ENCODE data around the gene POLR3K. TPM values are rescaled to one million over a fixed set of nuclear protein-coding genes. Genes with fewer than 3 reads are reported as not detected.

POLR3K gene
- polyA plus RNA-seq, 1 of the 3 experiments (the other 2 are of a cell fraction) = 54.5 TPM

DNA sequence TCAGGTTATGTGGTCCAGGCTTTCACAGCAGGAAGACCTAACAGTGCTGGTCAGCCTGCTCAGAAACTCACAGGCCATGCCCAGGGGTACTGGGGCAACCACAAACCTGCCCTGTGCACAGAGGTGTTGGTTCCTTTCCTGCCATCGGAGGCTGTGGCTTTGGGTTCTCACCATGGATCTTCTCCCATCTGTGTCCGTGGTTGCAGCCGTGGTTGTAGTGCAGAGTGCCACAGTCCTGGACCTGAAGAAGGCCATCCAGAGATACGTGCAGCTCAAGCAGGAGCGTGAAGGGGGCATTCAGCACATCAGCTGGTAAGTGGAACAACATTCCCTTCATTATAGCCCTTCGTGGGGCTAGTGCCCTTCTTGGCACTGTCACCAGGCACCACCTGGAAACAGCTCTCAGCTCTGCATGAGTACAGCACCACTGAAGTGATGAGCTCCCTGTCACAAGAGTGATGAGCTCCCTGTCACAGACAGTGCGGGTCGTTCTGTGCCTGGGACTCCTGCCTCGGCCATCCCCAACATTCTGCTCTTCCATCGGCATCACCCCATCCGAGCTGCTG is 2.2 kb upstream of the POLR3K start:
- Histone ChIP-seq H3K9me3 (no peaks in the 10 kb centered on the region), H3K4me1 (ENCODE audit: control insufficient read depth in 1 of 2, insufficient read depth in 2 of 2, low read depth in 1 of 2, low read length in 1 of 2) (peaks cover 3 to 9% of the 10 kb centered on the region in 2 experiments; a peak in 1 of 4 replicates), H3K27me3 (ENCODE audit: insufficient read depth) (no peaks in the 10 kb centered on the region), H3K4me3 (ENCODE audit: low read depth in 2 of 2, low read length in 1 of 2) (no peak overlapping the region), H3F3A (replicated peaks; ENCODE audit: insufficient read depth) (peaks cover 8% of the 10 kb centered on the region), H3K9me2 (no peaks in the 10 kb centered on the region), H2AFZ (ENCODE audit: low read depth) (no peak overlapping the region), H3K79me2 (ENCODE audit: insufficient read depth) (peaks cover 33% of the 10 kb centered on the region), H3K9ac (no peak overlapping the region), H3K27ac (ENCODE audit: low read depth in 2 of 2, low read length in 1 of 2) (no peak overlapping the region), H4K20me1 (ENCODE audit: insufficient read depth) (no peaks in the 10 kb centered on the region), H3K4me2 (no peak overlapping the region), H3K36me3 (replicated peaks in 1 of 2; ENCODE audit: control insufficient read depth in 1 of 2, insufficient read depth in 2 of 2, low read length in 1 of 2) (peaks cover 8 to 53% of the 10 kb centered on the region in 2 experiments)
- no peak for TF ChIP-seq NFIC (IDR thresholded peaks at IDR 0.05; ENCODE audit: borderline replicate concordance)
- no peak for TF ChIP-seq MAX (IDR thresholded peaks at IDR 0.05; ENCODE audit: low read depth)
- TF ChIP-seq RXRA (IDR thresholded peaks at IDR 0.05; ENCODE audit: borderline replicate concordance, low read depth) = no peak
- no peak for TF ChIP-seq MXI1 (IDR thresholded peaks at IDR 0.05; ENCODE audit: low read depth, low read length)
- no peak for TF ChIP-seq TCF12 (IDR thresholded peaks at IDR 0.05)
- TF ChIP-seq, protein P1, sequence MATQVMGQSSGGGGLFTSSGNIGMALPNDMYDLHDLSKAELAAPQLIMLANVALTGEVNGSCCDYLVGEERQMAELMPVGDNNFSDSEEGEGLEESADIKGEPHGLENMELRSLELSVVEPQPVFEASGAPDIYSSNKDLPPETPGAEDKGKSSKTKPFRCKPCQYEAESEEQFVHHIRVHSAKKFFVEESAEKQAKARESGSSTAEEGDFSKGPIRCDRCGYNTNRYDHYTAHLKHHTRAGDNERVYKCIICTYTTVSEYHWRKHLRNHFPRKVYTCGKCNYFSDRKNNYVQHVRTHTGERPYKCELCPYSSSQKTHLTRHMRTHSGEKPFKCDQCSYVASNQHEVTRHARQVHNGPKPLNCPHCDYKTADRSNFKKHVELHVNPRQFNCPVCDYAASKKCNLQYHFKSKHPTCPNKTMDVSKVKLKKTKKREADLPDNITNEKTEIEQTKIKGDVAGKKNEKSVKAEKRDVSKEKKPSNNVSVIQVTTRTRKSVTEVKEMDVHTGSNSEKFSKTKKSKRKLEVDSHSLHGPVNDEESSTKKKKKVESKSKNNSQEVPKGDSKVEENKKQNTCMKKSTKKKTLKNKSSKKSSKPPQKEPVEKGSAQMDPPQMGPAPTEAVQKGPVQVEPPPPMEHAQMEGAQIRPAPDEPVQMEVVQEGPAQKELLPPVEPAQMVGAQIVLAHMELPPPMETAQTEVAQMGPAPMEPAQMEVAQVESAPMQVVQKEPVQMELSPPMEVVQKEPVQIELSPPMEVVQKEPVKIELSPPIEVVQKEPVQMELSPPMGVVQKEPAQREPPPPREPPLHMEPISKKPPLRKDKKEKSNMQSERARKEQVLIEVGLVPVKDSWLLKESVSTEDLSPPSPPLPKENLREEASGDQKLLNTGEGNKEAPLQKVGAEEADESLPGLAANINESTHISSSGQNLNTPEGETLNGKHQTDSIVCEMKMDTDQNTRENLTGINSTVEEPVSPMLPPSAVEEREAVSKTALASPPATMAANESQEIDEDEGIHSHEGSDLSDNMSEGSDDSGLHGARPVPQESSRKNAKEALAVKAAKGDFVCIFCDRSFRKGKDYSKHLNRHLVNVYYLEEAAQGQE (IDR thresholded peaks at IDR 0.05; ENCODE audit: low read depth, low read length) = no peak
- no peak for TF ChIP-seq MEF2A (IDR thresholded peaks at IDR 0.05; ENCODE audit: borderline replicate concordance, low read depth)
- TF ChIP-seq NRF1 (IDR thresholded peaks at IDR 0.05; ENCODE audit: low read depth, low read length) = no peak
- no peak for TF ChIP-seq SMC3 (IDR thresholded peaks at IDR 0.05; ENCODE audit: low read depth, low read length)
- no peak for TF ChIP-seq FOXJ3 (CRISPR knock-in tag; IDR thresholded peaks at IDR 0.05)
- no peak for TF ChIP-seq YY1 (IDR thresholded peaks at IDR 0.05; ENCODE audit: low read depth)
- TF ChIP-seq POLR2AphosphoS5 (IDR thresholded peaks at IDR 0.05; ENCODE audit: low read depth, low read length) = no peak
- TF ChIP-seq CHD2 (IDR thresholded peaks at IDR 0.05; ENCODE audit: low read length, partially characterized antibody) = no peak
- no peak for TF ChIP-seq JUND (IDR thresholded peaks at IDR 0.05)
- TF ChIP-seq EP300 (IDR thresholded peaks at IDR 0.05; ENCODE audit: borderline replicate concordance in 1 of 2, low read depth in 1 of 2, low read length in 1 of 2) = no peak
- TF ChIP-seq RCOR1 (IDR thresholded peaks at IDR 0.05; ENCODE audit: low read length) = no peak
- no peak for TF ChIP-seq CTCF (IDR thresholded peaks at IDR 0.05)
- no peak for TF ChIP-seq EZH2phosphoT487 (IDR thresholded peaks at IDR 0.05; ENCODE audit: borderline replicate concordance, low read depth)
- TF ChIP-seq, protein P2, sequence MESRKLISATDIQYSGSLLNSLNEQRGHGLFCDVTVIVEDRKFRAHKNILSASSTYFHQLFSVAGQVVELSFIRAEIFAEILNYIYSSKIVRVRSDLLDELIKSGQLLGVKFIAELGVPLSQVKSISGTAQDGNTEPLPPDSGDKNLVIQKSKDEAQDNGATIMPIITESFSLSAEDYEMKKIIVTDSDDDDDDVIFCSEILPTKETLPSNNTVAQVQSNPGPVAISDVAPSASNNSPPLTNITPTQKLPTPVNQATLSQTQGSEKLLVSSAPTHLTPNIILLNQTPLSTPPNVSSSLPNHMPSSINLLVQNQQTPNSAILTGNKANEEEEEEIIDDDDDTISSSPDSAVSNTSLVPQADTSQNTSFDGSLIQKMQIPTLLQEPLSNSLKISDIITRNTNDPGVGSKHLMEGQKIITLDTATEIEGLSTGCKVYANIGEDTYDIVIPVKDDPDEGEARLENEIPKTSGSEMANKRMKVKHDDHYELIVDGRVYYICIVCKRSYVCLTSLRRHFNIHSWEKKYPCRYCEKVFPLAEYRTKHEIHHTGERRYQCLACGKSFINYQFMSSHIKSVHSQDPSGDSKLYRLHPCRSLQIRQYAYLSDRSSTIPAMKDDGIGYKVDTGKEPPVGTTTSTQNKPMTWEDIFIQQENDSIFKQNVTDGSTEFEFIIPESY (IDR thresholded peaks at IDR 0.05; ENCODE audit: borderline replicate concordance, low read depth) = no peak
- TF ChIP-seq SIN3A (IDR thresholded peaks at IDR 0.05; ENCODE audit: borderline replicate concordance, low read depth, low read length) = no peak
- ChIA-PET POLR2A (no interaction called here), CTCF (interaction anchor here (3.0 to 21.2 kb wide), 2 partner anchors 10 to 39 kb away, joined by 30 to 793 read pairs; no protein-coding TSS in a partner anchor)
- 98% methylated on average over 9 of the region's 11 CpGs for WGBS (ENCODE audit: low lambda C conversion rate)
- no peak for DNase-seq
